Transverse colon (tissue), 3 donors: Measurements from ENCODE around the gene REC114.

Source experiments
- CTCF ChIP-seq, 5 experiments: fragments of 200-600 bp in 3 of 5; fragments of 450-650 bp in 2 of 5; sonication (generic) in 3 of 5; IDR thresholded peaks; 1 replicate in 2 of 5; 2 replicates in 3 of 5; pipeline ENCODE4 v1.5.1; 2016 to 2017; ENCODE audit warnings: antibody characterized with exemption in 5 of 5, inconsistent platforms in 3 of 5, mild to moderate bottlenecking in 2 of 5, moderate library complexity in 1 of 5
- EP300 ChIP-seq: sonication (generic); formaldehyde crosslinking; IDR thresholded peaks from one replicate; pipeline ENCODE4 v1.6.1; 2017; ENCODE audit warnings: antibody characterized with exemption, low read depth

DNA sequence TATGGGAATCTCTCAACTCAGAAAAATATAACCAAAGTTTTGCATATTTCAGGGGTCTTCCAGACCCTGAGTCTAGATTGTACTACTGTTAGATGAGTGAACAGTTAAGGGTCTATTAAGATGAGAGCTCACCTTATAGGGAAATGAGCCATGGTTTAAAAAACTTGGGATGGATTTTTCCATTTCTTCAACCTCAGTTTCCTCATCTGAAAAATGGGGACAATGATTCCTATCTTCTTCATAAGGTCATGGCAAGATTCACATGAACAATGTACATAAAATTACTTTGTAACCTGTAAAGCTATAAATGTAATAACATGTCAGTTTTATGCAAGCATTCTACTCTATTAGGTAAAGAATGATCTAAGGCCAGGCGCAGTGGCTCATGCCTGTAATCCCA lies 161.5 kb downstream of the REC114 start:
- no peak for TF ChIP-seq EP300
- no peak for TF ChIP-seq CTCF (IDR thresholded peaks at IDR 0.05)
